ENCODE measurements around the gene TANK. TPM values are rescaled to one million over a fixed set of nuclear protein-coding genes. Genes with fewer than 3 reads are reported as not detected.

Gene TANK
- total RNA-seq, 1 donor from 2014 or later = 30.2 TPM

- no peak overlapping the region for H3K4me3 Mint-ChIP-seq
- H3K4me1 Mint-ChIP-seq = no peaks in the 10 kb centered on the region
- no peaks in the 10 kb centered on the region for H3K36me3 Mint-ChIP-seq (ENCODE audit: low read depth)
- no peak for DNase-seq (ENCODE audit: low read depth, low spot score)
- TF ChIP-seq CTCF (conservative IDR thresholded peaks at IDR 0.05) = no peak
- H3K27me3 Mint-ChIP-seq (ENCODE audit: low read depth) = peaks cover 2% of the 10 kb centered on the region
- no peak overlapping the region for H3K27ac Mint-ChIP-seq (ENCODE audit: unreplicated experiment)
- no peaks in the 10 kb centered on the region for H3K9me3 Mint-ChIP-seq
These were observed 44.4 kb upstream of the TANK start for GRCh38 chr2:161115605-161116380.

GRCh38 chr2:161116509-161116908, 43.7 kb upstream of the TANK start:
- no peak overlapping the region for H3K4me3 Mint-ChIP-seq
- no peaks in the 10 kb centered on the region for H3K9me3 Mint-ChIP-seq

GRCh38 chr2:161117506-161117905, 42.7 kb upstream of the TANK start:
- Mint-ChIP-seq H3K36me3 (ENCODE audit: low read depth) (no peaks in the 10 kb centered on the region), H3K4me1 (no peaks in the 10 kb centered on the region), H3K4me3 (no peak overlapping the region), H3K9me3 (no peaks in the 10 kb centered on the region), H3K27me3 (ENCODE audit: low read depth) (peaks cover 2% of the 10 kb centered on the region), H3K27ac (ENCODE audit: unreplicated experiment) (no peak overlapping the region)
- DNase-seq (ENCODE audit: low read depth, low spot score) = no peak
- no peak for TF ChIP-seq CTCF (conservative IDR thresholded peaks at IDR 0.05)

More at GRCh38 chr2:161116509-161116908, 43.7 kb upstream of the TANK start:
- Mint-ChIP-seq H3K27me3 (ENCODE audit: low read depth) (peaks cover 2% of the 10 kb centered on the region), H3K4me1 (no peaks in the 10 kb centered on the region), H3K27ac (ENCODE audit: unreplicated experiment) (no peak overlapping the region), H3K36me3 (ENCODE audit: low read depth) (no peaks in the 10 kb centered on the region)
- no peak for DNase-seq (ENCODE audit: low read depth, low spot score)
- TF ChIP-seq CTCF (conservative IDR thresholded peaks at IDR 0.05) = no peak

GRCh38 chr2:161118722-161119121, 41.5 kb upstream of the TANK start:
- peaks cover 2% of the 10 kb centered on the region for H3K27me3 Mint-ChIP-seq (ENCODE audit: low read depth)
- no peaks in the 10 kb centered on the region for H3K36me3 Mint-ChIP-seq (ENCODE audit: low read depth)

GRCh38 chr2:161119483-161119882, 40.7 kb upstream of the TANK start:
- DNase-seq (ENCODE audit: low read depth, low spot score) = no peak
- Mint-ChIP-seq H3K27me3 (ENCODE audit: low read depth) (no peaks in the 10 kb centered on the region), H3K36me3 (ENCODE audit: low read depth) (no peaks in the 10 kb centered on the region), H3K4me3 (no peak overlapping the region), H3K4me1 (peaks cover 10% of the 10 kb centered on the region), H3K9me3 (no peaks in the 10 kb centered on the region), H3K27ac (ENCODE audit: unreplicated experiment) (no peak overlapping the region)
- TF ChIP-seq CTCF (conservative IDR thresholded peaks at IDR 0.05) = no peak

More at GRCh38 chr2:161118722-161119121, 41.5 kb upstream of the TANK start:
- no peak overlapping the region for H3K27ac Mint-ChIP-seq (ENCODE audit: unreplicated experiment)
- H3K4me1 Mint-ChIP-seq = peaks cover 10% of the 10 kb centered on the region
- no peaks in the 10 kb centered on the region for H3K9me3 Mint-ChIP-seq
- no peak overlapping the region for H3K4me3 Mint-ChIP-seq
- no peak for TF ChIP-seq CTCF (conservative IDR thresholded peaks at IDR 0.05)
- no peak for DNase-seq (ENCODE audit: low read depth, low spot score)
